HepG2 (cell line): Measurements from ENCODE around the gene RARG. TPM values are rescaled to one million over a fixed set of nuclear protein-coding genes. Genes with fewer than 3 reads are reported as not detected.
A peak's percentile ranks its signal among the peaks of the same experiment; 100 is the strongest.

Experiments used
- ATAC-seq: fragments of 200-7000 bp; cut with Tn5 transposase; 3 replicates; pipeline ENCODE4 v1.9.1; 2020; ENCODE audit warnings: mild to moderate bottlenecking, moderate library complexity
- BruUV-seq: library from RNA; stranded (reverse); fragments of 400-500 nt; replicated peaks from 2 replicates; lab custom pipeline; 2021; lab: Mats Ljungman, UMichigan
- CTCF ChIA-PET: fragments of 300-600 bp; formaldehyde crosslinking; extraction: SDS; loops from one replicate; lab custom pipeline; 2021; ENCODE audit warnings: low total read pairs, inconsistent platforms, low intra/inter-chr PET ratio; lab: Yijun Ruan, JAX
- POLR2A ChIA-PET: fragments of 350-600 bp; sonication (Branson Sonifier 250); formaldehyde crosslinking; loops from one replicate; lab custom pipeline; 2020; ENCODE audit warnings: antibody characterized with exemption, inconsistent platforms; lab: Yijun Ruan, JAX
- DNase-seq: peaks from one replicate; pipeline ENCODE4 v3.0.0-alpha.2; 2015; ENCODE audit warnings: low spot score
- FAIRE-seq: peaks from 3 replicates; lab custom pipeline; 2011; peaks lifted over from hg19 to GRCh38; lab: Jason Lieb, UNC
- H2AFZ ChIP-seq: one replicate; pipeline ENCODE4 v1.6.1; 2011; ENCODE audit warnings: low read length, inconsistent platforms
- H3K27ac ChIP-seq: fragments of 300-600 bp; 3 replicates; pipeline ENCODE4 v1.8.0; 2011; ENCODE audit warnings: mixed run types, mild to moderate bottlenecking, mixed read lengths, low read length, inconsistent platforms; ENCODE audit not compliant: insufficient read depth; ENCODE audit errors: extremely low read length
- H3K27me3 ChIP-seq, 2 experiments: fragments of 200-600 bp in 1 of 2; 2 replicates in 1 of 2; 3 replicates in 1 of 2; pipeline versions ENCODE4 v1.6.0 to v1.8.0; 2011; ENCODE audit warnings: low read length in 2 of 2, mild to moderate bottlenecking in 2 of 2, moderate library complexity in 2 of 2, inconsistent platforms in 1 of 2; ENCODE audit not compliant: insufficient read depth in 2 of 2, control insufficient read depth in 1 of 2
- H3K36me3 ChIP-seq, 2 experiments: fragments of 200-600 bp in 1 of 2; replicated peaks in 1 of 2; 2 replicates in 1 of 2; 3 replicates in 1 of 2; pipeline versions ENCODE4 v1.5.1 to v1.8.0; 2011; ENCODE audit warnings: low read length in 2 of 2, inconsistent platforms in 1 of 2; ENCODE audit not compliant: insufficient read depth in 2 of 2, control insufficient read depth in 1 of 2
- H3K4me1 ChIP-seq: 2 replicates; pipeline ENCODE4 v1.5.1; 2012; ENCODE audit warnings: low read length, inconsistent platforms; ENCODE audit not compliant: insufficient read depth
- H3K4me2 ChIP-seq: 2 replicates; pipeline ENCODE4 v1.6.0; 2011; ENCODE audit warnings: low read depth, low read length, inconsistent platforms
- H3K4me3 ChIP-seq, 3 experiments: fragments of 200-600 bp in 1 of 3; sonication (generic), shearing (Covaris generic) in 1 of 3; replicated peaks in 1 of 3; 2 replicates each; pipeline ENCODE4 v1.5.1; 2011 to 2016; ENCODE audit warnings: low read length in 3 of 3, inconsistent platforms in 2 of 3, low read depth in 2 of 3, mild to moderate bottlenecking in 2 of 3, control low read depth in 1 of 3, mixed read lengths in 1 of 3; ENCODE audit not compliant: insufficient read depth in 1 of 3
- H3K79me2 ChIP-seq: one replicate; pipeline ENCODE4 v1.6.1; 2011; ENCODE audit warnings: low read length, inconsistent platforms; ENCODE audit not compliant: insufficient read depth
- H3K9ac ChIP-seq: 2 replicates; pipeline ENCODE4 v1.6.0; 2011; ENCODE audit warnings: mild to moderate bottlenecking, low read depth, low read length, inconsistent platforms; ENCODE audit not compliant: insufficient read depth
- H3K9me3 ChIP-seq: 2 replicates; pipeline ENCODE4 v1.5.1; 2012; ENCODE audit warnings: mild to moderate bottlenecking, low read length
- H4K20me1 ChIP-seq: 2 replicates; pipeline ENCODE4 v1.6.0; 2011; ENCODE audit warnings: inconsistent platforms, mild to moderate bottlenecking, low read length, moderate library complexity; ENCODE audit not compliant: insufficient read depth
- HNF4A ChIP-seq: sonication (generic); formaldehyde crosslinking; IDR thresholded peaks from 2 replicates; pipeline ENCODE4 v1.4.0; 2020; ENCODE audit warnings: missing genetic modification reagents
- KDM4B ChIP-seq: sonication (generic); formaldehyde crosslinking; IDR thresholded peaks from 2 replicates; pipeline ENCODE4 v1.4.0; 2020; ENCODE audit warnings: missing genetic modification reagents
- TCF12 ChIP-seq, 2 experiments: fragments of 450-650 bp in 1 of 2; sonication (generic) in 1 of 2; formaldehyde crosslinking in 1 of 2; IDR thresholded peaks; 2 replicates each; pipeline versions ENCODE4 v1.6.1 to v1.8.0; 2017 to 2022; ENCODE audit warnings: antibody characterized with exemption in 1 of 2, mild to moderate bottlenecking in 1 of 2, missing genetic modification reagents in 1 of 2, moderate library complexity in 1 of 2
- ZGPAT ChIP-seq: IDR thresholded peaks from 2 replicates; pipeline ENCODE4 v1.6.1; 2016; ENCODE audit warnings: mild to moderate bottlenecking
- ZNF264 ChIP-seq: sonication (generic); formaldehyde crosslinking; IDR thresholded peaks from 2 replicates; pipeline ENCODE4 v1.4.0; 2020; ENCODE audit warnings: missing genetic modification reagents
- ZXDC ChIP-seq: sonication (generic); formaldehyde crosslinking; IDR thresholded peaks from 2 replicates; pipeline ENCODE4 v1.5.0; 2020; ENCODE audit warnings: mild to moderate bottlenecking, missing genetic modification reagents
- WGBS: methylation state at CpG from one replicate; pipeline ENCODE4 v1.1.6; 2017; ENCODE audit warnings: low lambda C conversion rate; 5-methylcytosine and 5-hydroxymethylcytosine counted together
- in situ Hi-C: cut with HindIII; loops from 2 replicates; pipeline ENCODE4 v1.10.0; 2017; ENCODE audit warnings: low pct_unique_long_range_greater_than_20kb; ENCODE audit not compliant: extremely low pct_ligation_motif_present
- intact Hi-C: fragments of 100-400 bp; cut with micrococcal nuclease; formaldehyde crosslinking; loops from one replicate; pipeline ENCODE4 v1.10.0; 2022; ENCODE audit not compliant: unreplicated experiment
- polyA plus RNA-seq, 8 experiments: library from polyadenylated mRNA; depleted of rRNA in 3 of 8; stranded (reverse) in 7 of 8; unstranded in 1 of 8; fragments of >200 nt; fragmentation: Illumina TruSeq in 4 of 8; extraction: Trizol in 4 of 8; gene quantifications; 2 replicates each; pipeline versions ENCODE4 v1.2.1 to v1.2.3, GENCODE V29; 2011 to 2016; ENCODE audit warnings: low read depth in 4 of 8, missing spikeins in 1 of 8, mixed read lengths in 1 of 8; ENCODE audit not compliant: insufficient read depth in 1 of 8
- total RNA-seq, 5 experiments: library from RNA; depleted of rRNA; stranded (reverse); fragments of >200 nt; fragmentation: Illumina TruSeq; extraction: Trizol; gene quantifications; 2 replicates each; pipeline ENCODE4 v1.2.3, GENCODE V29; 2016; ENCODE audit warnings: low read depth in 1 of 5

The RARG gene
- total and polyA plus RNA-seq, 2 of the 13 experiments (the other 11 are each of a cell fraction or from before 2014, with no cell fraction given) = 0.77 to 1.5 TPM

- WGBS = 18% methylated on average over 4 of the region's 4 CpGs
- Histone ChIP-seq H2AFZ (no peak overlapping the region), H3K36me3 (no peaks in the 10 kb centered on the region), H3K27ac (no peak overlapping the region), H3K4me1 (peaks cover 29% of the 10 kb centered on the region), H3K4me2 (no peak overlapping the region), H3K9ac (no peak overlapping the region)
- in situ Hi-C loops = no loop called here
- no TSS peak for BruUV-seq
- POLR2A ChIA-PET = interaction anchor here (1.2 kb wide), 1 partner anchor 21 kb away, joined by 4 read pairs; no protein-coding TSS in a partner anchor
- FAIRE-seq = no peak
- intact Hi-C loops = no loop called here
- no peak for ATAC-seq
- CTCF ChIA-PET = no interaction called here
- TF ChIP-seq ZXDC = no peak
- no peak for TF ChIP-seq KDM4B (CRISPR knock-in tag)
- no peak for TF ChIP-seq ZGPAT (CRISPR knock-in tag)
- no peak for TF ChIP-seq TCF12 (IDR thresholded peaks at IDR 0.05)
- no peak for TF ChIP-seq TCF12 (CRISPR knock-in tag; IDR thresholded peaks at IDR 0.05)
- TF ChIP-seq ZNF264 (CRISPR knock-in tag) = no peak
- peak; percentile 20; the same call in 1 of the 2 replicates for TF ChIP-seq HNF4A (CRISPR knock-in tag)
- TF ChIP-seq, all 625 proteins: peak for 1
- H3K9me3 ChIP-seq = no peaks in the 10 kb centered on the region
- DNase-seq = no peak
- H3K4me3 ChIP-seq = no peak overlapping the region
- no peaks in the 10 kb centered on the region for H3K79me2 ChIP-seq
- H3K27me3 ChIP-seq = peaks cover 2 to 11% of the 10 kb centered on the region in 2 experiments; a peak in 3 of 5 replicates
- no peaks in the 10 kb centered on the region for H4K20me1 ChIP-seq
Observed at GRCh38 chr12:53201639-53202038, 30.4 kb downstream of the RARG start.
